ENCODE results near the gene PRKAR2B. TPM values are rescaled to one million over a fixed set of nuclear protein-coding genes. Genes with fewer than 3 reads are reported as not detected.

Gene PRKAR2B
- total RNA-seq, 1 experiment from 2014 or later = 15.1 TPM

GRCh38 chr7:107075863-107076574, 31.5 kb downstream of the PRKAR2B start:
- no TSS peak for BruUV-seq (replicated peaks)
- Histone ChIP-seq H3K4me2 (ENCODE audit: low read length) (no peak overlapping the region), H3K36me3 (ENCODE audit: control insufficient read depth in 1 of 2, insufficient read depth in 2 of 2, low read length in 2 of 2) (no peaks in the 10 kb centered on the region), H4K20me1 (ENCODE audit: insufficient read depth) (no peaks in the 10 kb centered on the region), H2AFZ (ENCODE audit: low read depth, low read length, poor library complexity, severe bottlenecking) (no peak overlapping the region), H3K4me3 (replicated peaks in 1 of 2; ENCODE audit: low read depth in 1 of 2, low read length in 2 of 2) (no peak overlapping the region), H3K79me2 (ENCODE audit: insufficient read depth, low read length) (no peaks in the 10 kb centered on the region), H3K9me3 (ENCODE audit: control insufficient read depth in 1 of 2, insufficient read depth in 1 of 2, low read depth in 1 of 2, low read length in 2 of 2) (no peaks in the 10 kb centered on the region), H3K9me2 (ENCODE audit: insufficient read depth) (no peaks in the 10 kb centered on the region), H3K9ac (ENCODE audit: low read length) (no peak overlapping the region), H3K27me3 (ENCODE audit: insufficient read depth, low read length) (no peaks in the 10 kb centered on the region), H3K4me1 (ENCODE audit: control insufficient read depth in 1 of 2, insufficient read depth in 2 of 2, low read length in 2 of 2) (0 out of 4 replicates have a peak, but pooled peaks cover 0 to 4% of the 10 kb centered on the region in 2 experiments), H3K27ac (ENCODE audit: low read depth, low read length) (no peak overlapping the region)
- no peak for ATAC-seq
- RAD21 ChIA-PET (ENCODE audit: low non-redundant PET in 1 of 2, low total read pairs in 2 of 2, uncharacterized antibody in 2 of 2, unreplicated experiment in 2 of 2) = no interaction called here
- DNase-seq (ENCODE audit: low read depth, low spot score) = no peak
- CTCF ChIA-PET = no interaction called here
- TF ChIP-seq FOSL1 (IDR thresholded peaks at IDR 0.05; ENCODE audit: low read depth) (no peak), POLR2AphosphoS5 (IDR thresholded peaks at IDR 0.05; ENCODE audit: low read depth, low read length) (no peak)
- TF ChIP-seq, protein P1, sequence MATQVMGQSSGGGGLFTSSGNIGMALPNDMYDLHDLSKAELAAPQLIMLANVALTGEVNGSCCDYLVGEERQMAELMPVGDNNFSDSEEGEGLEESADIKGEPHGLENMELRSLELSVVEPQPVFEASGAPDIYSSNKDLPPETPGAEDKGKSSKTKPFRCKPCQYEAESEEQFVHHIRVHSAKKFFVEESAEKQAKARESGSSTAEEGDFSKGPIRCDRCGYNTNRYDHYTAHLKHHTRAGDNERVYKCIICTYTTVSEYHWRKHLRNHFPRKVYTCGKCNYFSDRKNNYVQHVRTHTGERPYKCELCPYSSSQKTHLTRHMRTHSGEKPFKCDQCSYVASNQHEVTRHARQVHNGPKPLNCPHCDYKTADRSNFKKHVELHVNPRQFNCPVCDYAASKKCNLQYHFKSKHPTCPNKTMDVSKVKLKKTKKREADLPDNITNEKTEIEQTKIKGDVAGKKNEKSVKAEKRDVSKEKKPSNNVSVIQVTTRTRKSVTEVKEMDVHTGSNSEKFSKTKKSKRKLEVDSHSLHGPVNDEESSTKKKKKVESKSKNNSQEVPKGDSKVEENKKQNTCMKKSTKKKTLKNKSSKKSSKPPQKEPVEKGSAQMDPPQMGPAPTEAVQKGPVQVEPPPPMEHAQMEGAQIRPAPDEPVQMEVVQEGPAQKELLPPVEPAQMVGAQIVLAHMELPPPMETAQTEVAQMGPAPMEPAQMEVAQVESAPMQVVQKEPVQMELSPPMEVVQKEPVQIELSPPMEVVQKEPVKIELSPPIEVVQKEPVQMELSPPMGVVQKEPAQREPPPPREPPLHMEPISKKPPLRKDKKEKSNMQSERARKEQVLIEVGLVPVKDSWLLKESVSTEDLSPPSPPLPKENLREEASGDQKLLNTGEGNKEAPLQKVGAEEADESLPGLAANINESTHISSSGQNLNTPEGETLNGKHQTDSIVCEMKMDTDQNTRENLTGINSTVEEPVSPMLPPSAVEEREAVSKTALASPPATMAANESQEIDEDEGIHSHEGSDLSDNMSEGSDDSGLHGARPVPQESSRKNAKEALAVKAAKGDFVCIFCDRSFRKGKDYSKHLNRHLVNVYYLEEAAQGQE (IDR thresholded peaks at IDR 0.05; ENCODE audit: low read depth) = no peak
- POLR2A ChIA-PET = no interaction called here
- intact Hi-C loops (cut with micrococcal nuclease) = no loop called here
